ENCODE data around the gene GLTPD2.

GLTPD2 gene

DNA sequence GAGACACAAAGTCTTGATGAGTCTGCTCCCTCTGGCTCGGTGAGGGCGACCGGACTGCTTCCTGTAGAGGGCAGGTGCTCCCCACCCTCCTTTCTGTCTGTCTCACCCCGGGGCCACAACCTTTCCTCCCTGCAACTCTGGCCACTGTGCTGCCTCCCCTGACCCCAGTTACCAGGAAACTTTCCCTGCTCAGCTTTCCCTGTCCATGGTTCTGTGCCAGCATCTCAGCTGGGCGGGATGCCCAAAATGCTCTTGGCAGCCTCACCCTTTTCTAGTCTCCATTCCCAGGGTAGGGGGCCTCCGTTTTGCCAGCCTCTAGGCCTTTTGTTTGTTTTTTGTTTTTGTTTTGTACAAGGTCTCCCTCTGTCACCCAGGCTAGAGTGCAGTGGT, 19.6 kb downstream of the GLTPD2 start:
- TF ChIP-seq, protein P1, sequence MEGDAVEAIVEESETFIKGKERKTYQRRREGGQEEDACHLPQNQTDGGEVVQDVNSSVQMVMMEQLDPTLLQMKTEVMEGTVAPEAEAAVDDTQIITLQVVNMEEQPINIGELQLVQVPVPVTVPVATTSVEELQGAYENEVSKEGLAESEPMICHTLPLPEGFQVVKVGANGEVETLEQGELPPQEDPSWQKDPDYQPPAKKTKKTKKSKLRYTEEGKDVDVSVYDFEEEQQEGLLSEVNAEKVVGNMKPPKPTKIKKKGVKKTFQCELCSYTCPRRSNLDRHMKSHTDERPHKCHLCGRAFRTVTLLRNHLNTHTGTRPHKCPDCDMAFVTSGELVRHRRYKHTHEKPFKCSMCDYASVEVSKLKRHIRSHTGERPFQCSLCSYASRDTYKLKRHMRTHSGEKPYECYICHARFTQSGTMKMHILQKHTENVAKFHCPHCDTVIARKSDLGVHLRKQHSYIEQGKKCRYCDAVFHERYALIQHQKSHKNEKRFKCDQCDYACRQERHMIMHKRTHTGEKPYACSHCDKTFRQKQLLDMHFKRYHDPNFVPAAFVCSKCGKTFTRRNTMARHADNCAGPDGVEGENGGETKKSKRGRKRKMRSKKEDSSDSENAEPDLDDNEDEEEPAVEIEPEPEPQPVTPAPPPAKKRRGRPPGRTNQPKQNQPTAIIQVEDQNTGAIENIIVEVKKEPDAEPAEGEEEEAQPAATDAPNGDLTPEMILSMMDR (IDR thresholded peaks at IDR 0.05; ENCODE audit: insufficient read depth, low read length, poor library complexity, severe bottlenecking), result no peak
- TF ChIP-seq EZH2phosphoT487 (conservative IDR thresholded peaks at IDR 0.05; ENCODE audit: low read length), result no peak
- Histone ChIP-seq H3K36me3 (ENCODE audit: low read length) (no peaks in the 10 kb centered on the region), H3K4me3 (ENCODE audit: insufficient read depth, low read length, poor library complexity, severe bottlenecking) (no peak overlapping the region), H3K79me2 (ENCODE audit: insufficient read depth, low read length) (no peaks in the 10 kb centered on the region), H3K9me2 (replicated peaks; ENCODE audit: insufficient read depth, low read length) (no peaks in the 10 kb centered on the region), H2AFZ (ENCODE audit: low read depth, low read length, severe bottlenecking) (no peak overlapping the region), H3K27ac (ENCODE audit: low read depth, low read length) (no peak overlapping the region), H3F3A (ENCODE audit: insufficient read depth) (0 out of 2 replicates have a peak, but pooled peaks cover 4% of the 10 kb centered on the region), H3K27me3 (ENCODE audit: low read length) (no peaks in the 10 kb centered on the region), H3K4me2 (ENCODE audit: low read depth, low read length, poor library complexity, severe bottlenecking) (no peak overlapping the region), H3K9me3 (ENCODE audit: insufficient read depth, low read length) (no peaks in the 10 kb centered on the region), H4K20me1 (ENCODE audit: low read depth, low read length) (no peaks in the 10 kb centered on the region), H3K9ac (ENCODE audit: low read length) (no peak overlapping the region)

DNA sequence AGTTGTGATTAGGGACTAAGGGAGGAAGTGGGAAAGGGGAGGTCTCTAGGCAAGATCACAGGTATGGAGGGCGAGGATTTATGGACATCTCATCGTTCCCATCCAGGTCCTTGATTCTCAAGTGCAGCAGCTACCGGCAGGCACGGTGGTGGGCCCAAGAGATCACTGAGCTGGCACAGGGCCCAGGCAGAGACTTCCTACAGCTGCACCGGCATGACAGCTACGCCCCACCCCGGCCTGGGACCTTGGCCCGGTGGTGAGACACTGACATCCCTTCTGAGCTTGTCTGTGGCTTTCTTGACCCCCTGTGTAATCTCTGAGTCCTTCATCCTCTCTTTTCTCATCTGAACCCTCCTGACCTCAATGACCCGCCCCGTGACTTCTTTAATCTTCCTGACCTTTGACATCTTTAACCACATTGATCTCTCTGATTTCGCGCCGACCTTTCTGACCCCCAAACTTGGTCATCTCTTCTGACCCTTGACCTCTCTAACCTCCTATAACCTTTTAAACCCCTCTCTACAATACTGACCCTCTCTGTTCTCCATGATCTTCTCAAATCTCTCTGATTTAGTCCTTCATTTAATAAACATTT, 22.0 kb downstream of the GLTPD2 start:
- Histone ChIP-seq H3K9me3 (ENCODE audit: insufficient read depth, low read length) (no peaks in the 10 kb centered on the region), H3K9ac (ENCODE audit: low read length) (no peak overlapping the region), H3K27me3 (ENCODE audit: low read length) (no peaks in the 10 kb centered on the region), H3K9me2 (replicated peaks; ENCODE audit: insufficient read depth, low read length) (no peaks in the 10 kb centered on the region), H2AFZ (ENCODE audit: low read depth, low read length, severe bottlenecking) (no peak overlapping the region), H3K79me2 (ENCODE audit: insufficient read depth, low read length) (no peaks in the 10 kb centered on the region), H3K36me3 (ENCODE audit: low read length) (no peaks in the 10 kb centered on the region), H3F3A (ENCODE audit: insufficient read depth) (0 out of 2 replicates have a peak, but pooled peaks cover 4% of the 10 kb centered on the region), H3K4me3 (ENCODE audit: insufficient read depth, low read length, poor library complexity, severe bottlenecking) (no peak overlapping the region), H3K27ac (ENCODE audit: low read depth, low read length) (no peak overlapping the region), H3K4me2 (ENCODE audit: low read depth, low read length, poor library complexity, severe bottlenecking) (no peak overlapping the region), H4K20me1 (ENCODE audit: low read depth, low read length) (no peaks in the 10 kb centered on the region)
- TF ChIP-seq, protein P1 (IDR thresholded peaks at IDR 0.05; ENCODE audit: insufficient read depth, low read length, poor library complexity, severe bottlenecking), result no peak
- no peak for TF ChIP-seq EZH2phosphoT487 (conservative IDR thresholded peaks at IDR 0.05; ENCODE audit: low read length)

DNA sequence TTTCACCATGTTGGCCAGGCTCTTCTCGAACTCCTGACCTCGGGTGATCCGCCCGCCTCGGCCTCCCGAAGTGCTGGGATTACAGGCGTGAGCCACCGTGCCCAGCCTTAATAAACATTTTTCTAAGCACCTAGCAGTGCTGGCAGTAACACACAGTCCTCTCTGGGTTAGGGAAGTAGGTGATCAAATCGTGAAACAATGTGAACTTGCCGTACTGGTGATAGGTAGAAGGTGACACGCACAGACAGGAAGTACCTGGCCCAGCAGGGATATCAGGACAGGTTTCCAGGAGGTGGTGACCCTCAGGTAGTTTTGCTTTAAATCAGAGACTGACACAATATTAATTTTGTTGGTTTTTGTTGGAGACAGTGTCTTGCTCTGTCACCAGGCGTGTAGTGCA, 22.7 kb downstream of the GLTPD2 start:
- Histone ChIP-seq H3K36me3 (ENCODE audit: low read length) (no peaks in the 10 kb centered on the region), H3K4me3 (ENCODE audit: insufficient read depth, low read length, poor library complexity, severe bottlenecking) (no peak overlapping the region), H3K27me3 (ENCODE audit: low read length) (no peaks in the 10 kb centered on the region), H3K4me2 (ENCODE audit: low read depth, low read length, poor library complexity, severe bottlenecking) (no peak overlapping the region), H3K9me3 (ENCODE audit: insufficient read depth, low read length) (no peaks in the 10 kb centered on the region), H2AFZ (ENCODE audit: low read depth, low read length, severe bottlenecking) (no peak overlapping the region), H3K9ac (ENCODE audit: low read length) (no peak overlapping the region), H3K79me2 (ENCODE audit: insufficient read depth, low read length) (no peaks in the 10 kb centered on the region), H4K20me1 (ENCODE audit: low read depth, low read length) (no peaks in the 10 kb centered on the region), H3F3A (ENCODE audit: insufficient read depth) (0 out of 2 replicates have a peak, but pooled peaks cover under 1% of the 10 kb centered on the region), H3K9me2 (replicated peaks; ENCODE audit: insufficient read depth, low read length) (no peaks in the 10 kb centered on the region), H3K27ac (ENCODE audit: low read depth, low read length) (no peak overlapping the region)
- TF ChIP-seq, protein P1 (IDR thresholded peaks at IDR 0.05; ENCODE audit: insufficient read depth, low read length, poor library complexity, severe bottlenecking), result no peak
- no peak for TF ChIP-seq EZH2phosphoT487 (conservative IDR thresholded peaks at IDR 0.05; ENCODE audit: low read length)
